OCI-LY7 (cell line): Measurements from ENCODE around the gene SLC39A2. TPM values are rescaled to one million over a fixed set of nuclear protein-coding genes. Genes with fewer than 3 reads are reported as not detected.
A peak's percentile ranks its signal among the peaks of the same experiment; 100 is the strongest.

Experiments used
- BruUV-seq: library from RNA; stranded (reverse); fragments of 400-500 nt; replicated peaks from 2 replicates; lab custom pipeline; 2021; lab: Mats Ljungman, UMichigan
- CTCF ChIA-PET: fragments of 300-600 bp; sonication (Branson Sonifier 250); formaldehyde crosslinking; loops from one replicate; lab custom pipeline; 2022; ENCODE audit warnings: antibody characterized with exemption; ENCODE audit not compliant: unreplicated experiment; lab: Charles Lee
- POLR2A ChIA-PET: fragments of 300-600 bp; sonication (Branson Sonifier 250); formaldehyde crosslinking; loops from one replicate; lab custom pipeline; 2022; ENCODE audit warnings: antibody characterized with exemption; lab: Charles Lee
- DNase-seq: peaks from one replicate; pipeline ENCODE4 v3.0.0-alpha.2; 2015; ENCODE audit warnings: low spot score
- H2AFZ ChIP-seq: fragments of 200-600 bp; sonication (generic), shearing (Covaris generic); 2 replicates; pipeline ENCODE4 v1.6.1; 2014; ENCODE audit warnings: mild to moderate bottlenecking, antibody characterized with exemption, low read length, moderate library complexity
- H3K27ac ChIP-seq: fragments of 200-600 bp; sonication (generic); 2 replicates; pipeline ENCODE4 v1.5.1; 2014; ENCODE audit warnings: mixed run types, low read depth, mild to moderate bottlenecking, moderate library complexity, low read length, inconsistent platforms; ENCODE audit not compliant: poor library complexity, severe bottlenecking
- H3K36me3 ChIP-seq: fragments of 200-600 bp; sonication (generic); 2 replicates; pipeline ENCODE4 v1.6.1; 2014; ENCODE audit warnings: mild to moderate bottlenecking, antibody characterized with exemption, low read length, moderate library complexity, mixed read lengths; ENCODE audit not compliant: insufficient read depth
- H3K4me1 ChIP-seq: fragments of 200-600 bp; sonication (generic); 2 replicates; pipeline ENCODE4 v1.5.1; 2014; ENCODE audit warnings: mild to moderate bottlenecking, low read length; ENCODE audit not compliant: insufficient read depth, poor library complexity, severe bottlenecking
- H3K4me2 ChIP-seq: fragments of 200-600 bp; sonication (generic); 2 replicates; pipeline ENCODE4 v1.6.1; 2014; ENCODE audit warnings: mild to moderate bottlenecking, low read length
- H3K4me3 ChIP-seq: fragments of 200-600 bp; sonication (generic); 2 replicates; pipeline ENCODE4 v1.5.1; 2014; ENCODE audit warnings: mild to moderate bottlenecking, low read depth, low read length; ENCODE audit not compliant: poor library complexity, severe bottlenecking
- H3K79me2 ChIP-seq: fragments of 200-600 bp; sonication (generic); 2 replicates; pipeline ENCODE4 v1.6.1; 2016; ENCODE audit warnings: low read depth, mild to moderate bottlenecking, low read length, moderate library complexity, mixed read lengths; ENCODE audit not compliant: insufficient read depth
- H3K9me2 ChIP-seq: fragments of 200-600 bp; sonication (generic); 2 replicates; pipeline ENCODE4 v1.6.1; 2016; ENCODE audit warnings: mild to moderate bottlenecking, low read length, mixed read lengths; ENCODE audit not compliant: insufficient read depth
- H3K9me3 ChIP-seq: fragments of 200-600 bp; sonication (generic); 2 replicates; pipeline ENCODE4 v1.6.1; 2014; ENCODE audit warnings: mild to moderate bottlenecking, mixed run types, low read length, mixed read lengths
- H4K20me1 ChIP-seq: fragments of 200-600 bp; sonication (generic); 2 replicates; pipeline ENCODE4 v1.6.1; 2014; ENCODE audit warnings: mild to moderate bottlenecking, antibody characterized with exemption, low read length, moderate library complexity, mixed read lengths; ENCODE audit not compliant: insufficient read depth
- EZH2phosphoT487 ChIP-seq: fragments of 200-600 bp; sonication (generic); IDR thresholded peaks from 2 replicates; pipeline ENCODE4 v1.6.1; 2018; ENCODE audit warnings: low read depth, borderline replicate concordance, mild to moderate bottlenecking, mixed run types, antibody characterized with exemption, low read length, moderate library complexity, mixed read lengths
- intact Hi-C: fragments of 100-400 bp; cut with micrococcal nuclease; formaldehyde crosslinking; loops from one replicate; pipeline ENCODE4 v1.10.0; 2022; ENCODE audit not compliant: unreplicated experiment
- total RNA-seq, 2 experiments: library from RNA; depleted of rRNA in 1 of 2; stranded (reverse); fragments of >200 nt in 1 of 2; shearing (Covaris generic) in 1 of 2; gene quantifications; 2 replicates each; pipeline ENCODE4 v1.2.3, GENCODE V29; 2014 to 2022
- TF ChIP-seq, protein P1 (sequence below): fragments of 200-600 bp; sonication (generic); conservative IDR thresholded peaks from 2 replicates; pipeline ENCODE4 v1.5.1; 2014; ENCODE audit warnings: mild to moderate bottlenecking, antibody characterized with exemption, low read length, moderate library complexity, mixed read lengths

SLC39A2 gene
- total RNA-seq, 2 experiments from 2014 or later: 0.23 to 0.28 TPM

GRCh38 chr14:20986811-20987210 lies 12.3 kb upstream of the SLC39A2 start:
- Histone ChIP-seq H3K9me3 (no peaks in the 10 kb centered on the region), H3K79me2 (peaks cover 20% of the 10 kb centered on the region), H3K4me3 (no peak overlapping the region), H3K4me1 (peaks cover 21% of the 10 kb centered on the region), H3K36me3 (peaks cover 7% of the 10 kb centered on the region), H2AFZ (no peak overlapping the region), H3K4me2 (no peak overlapping the region), H3K27ac (no peak overlapping the region), H3K9me2 (no peaks in the 10 kb centered on the region), H4K20me1 (no peaks in the 10 kb centered on the region)
- intact Hi-C loops: no loop called here
- CTCF ChIA-PET: interaction anchor here (0.9 kb wide), 1 partner anchor 16 kb away, joined by 3 read pairs; no protein-coding TSS in a partner anchor
- no peak for DNase-seq
- no TSS peak for BruUV-seq
- POLR2A ChIA-PET: no interaction called here
- TF ChIP-seq, protein P1, sequence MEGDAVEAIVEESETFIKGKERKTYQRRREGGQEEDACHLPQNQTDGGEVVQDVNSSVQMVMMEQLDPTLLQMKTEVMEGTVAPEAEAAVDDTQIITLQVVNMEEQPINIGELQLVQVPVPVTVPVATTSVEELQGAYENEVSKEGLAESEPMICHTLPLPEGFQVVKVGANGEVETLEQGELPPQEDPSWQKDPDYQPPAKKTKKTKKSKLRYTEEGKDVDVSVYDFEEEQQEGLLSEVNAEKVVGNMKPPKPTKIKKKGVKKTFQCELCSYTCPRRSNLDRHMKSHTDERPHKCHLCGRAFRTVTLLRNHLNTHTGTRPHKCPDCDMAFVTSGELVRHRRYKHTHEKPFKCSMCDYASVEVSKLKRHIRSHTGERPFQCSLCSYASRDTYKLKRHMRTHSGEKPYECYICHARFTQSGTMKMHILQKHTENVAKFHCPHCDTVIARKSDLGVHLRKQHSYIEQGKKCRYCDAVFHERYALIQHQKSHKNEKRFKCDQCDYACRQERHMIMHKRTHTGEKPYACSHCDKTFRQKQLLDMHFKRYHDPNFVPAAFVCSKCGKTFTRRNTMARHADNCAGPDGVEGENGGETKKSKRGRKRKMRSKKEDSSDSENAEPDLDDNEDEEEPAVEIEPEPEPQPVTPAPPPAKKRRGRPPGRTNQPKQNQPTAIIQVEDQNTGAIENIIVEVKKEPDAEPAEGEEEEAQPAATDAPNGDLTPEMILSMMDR: no peak
- TF ChIP-seq EZH2phosphoT487: no peak

GRCh38 chr14:20988717-20989470 lies 10.2 kb upstream of the SLC39A2 start:
- peak overlapping the region; percentile 54; the same call in 1 of the 2 replicates for H2AFZ ChIP-seq
- peaks cover 28% of the 10 kb centered on the region for H3K36me3 ChIP-seq
- ChIA-PET POLR2A (interaction anchor here (0.5 to 1.6 kb wide), 7 partner anchors 8 to 513 kb away, joined by 3 to 5 read pairs (median 4); partner anchors contain the start of gene SLC39A2), CTCF (interaction anchor here (1.4 kb wide), 1 partner anchor 18 kb away, joined by 4 read pairs; no protein-coding TSS in a partner anchor)
- H3K79me2 ChIP-seq: peaks cover 27% of the 10 kb centered on the region
- peak; percentile 4 for DNase-seq
- H3K4me3 ChIP-seq: peak overlapping the region; percentile 65
- H3K4me2 ChIP-seq: peak overlapping the region; percentile 83
- H4K20me1 ChIP-seq: no peaks in the 10 kb centered on the region
- no peaks in the 10 kb centered on the region for H3K9me2 ChIP-seq
- BruUV-seq: TSS peak; percentile 98
- H3K9me3 ChIP-seq: no peaks in the 10 kb centered on the region
- H3K27ac ChIP-seq: peak overlapping the region; percentile 55
- intact Hi-C loops: no loop called here
- H3K4me1 ChIP-seq: peaks cover 24% of the 10 kb centered on the region
- TF ChIP-seq, protein P1: no peak
- TF ChIP-seq EZH2phosphoT487: no peak

DNA sequence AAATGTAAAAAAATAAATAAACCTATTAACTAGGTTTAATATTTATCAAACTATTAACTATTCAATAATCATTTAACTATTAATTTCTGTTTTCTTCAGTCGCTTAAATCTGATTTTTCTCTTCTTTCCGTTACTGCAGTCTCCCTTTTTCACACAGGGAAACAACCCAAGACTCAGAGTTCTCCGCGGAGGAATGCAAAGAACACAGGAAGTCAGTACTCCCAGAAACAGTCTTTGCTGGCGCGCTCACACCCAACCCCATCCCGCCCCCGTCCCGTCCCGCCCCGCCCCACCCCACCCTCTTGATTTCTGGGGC lies 9.7 kb upstream of the SLC39A2 start:
- no peaks in the 10 kb centered on the region for H3K9me2 ChIP-seq
- TF ChIP-seq, protein P1: no peak
- TF ChIP-seq EZH2phosphoT487: no peak
- H3K27ac ChIP-seq: peak overlapping the region; percentile 55
- peak overlapping the region; percentile 54; the same call in 1 of the 2 replicates for H2AFZ ChIP-seq
- intact Hi-C loops: no loop called here
- H3K4me2 ChIP-seq: peak overlapping the region; percentile 83
- no peaks in the 10 kb centered on the region for H3K9me3 ChIP-seq
- H3K4me1 ChIP-seq: peaks cover 24% of the 10 kb centered on the region
- CTCF ChIA-PET: interaction anchor here (1.4 kb wide), 1 partner anchor 18 kb away, joined by 4 read pairs; no protein-coding TSS in a partner anchor
- no TSS peak for BruUV-seq
- H3K79me2 ChIP-seq: peaks cover 27% of the 10 kb centered on the region
- no peaks in the 10 kb centered on the region for H4K20me1 ChIP-seq
- peak overlapping the region; percentile 65 for H3K4me3 ChIP-seq
- H3K36me3 ChIP-seq: peaks cover 33% of the 10 kb centered on the region
- POLR2A ChIA-PET: interaction anchor here (0.5 to 1.6 kb wide), 6 partner anchors 8 to 512 kb away, joined by 3 to 5 read pairs (median 4); partner anchors contain the start of gene SLC39A2
- DNase-seq: no peak
